Measurements from ENCODE around the gene GIMAP1.
"Not testable (repeated sequence)": the region's sequence is repeated elsewhere in the genome, so short reads cannot be mapped to it uniquely, and the experiment has no call there.

GIMAP1 gene

DNA sequence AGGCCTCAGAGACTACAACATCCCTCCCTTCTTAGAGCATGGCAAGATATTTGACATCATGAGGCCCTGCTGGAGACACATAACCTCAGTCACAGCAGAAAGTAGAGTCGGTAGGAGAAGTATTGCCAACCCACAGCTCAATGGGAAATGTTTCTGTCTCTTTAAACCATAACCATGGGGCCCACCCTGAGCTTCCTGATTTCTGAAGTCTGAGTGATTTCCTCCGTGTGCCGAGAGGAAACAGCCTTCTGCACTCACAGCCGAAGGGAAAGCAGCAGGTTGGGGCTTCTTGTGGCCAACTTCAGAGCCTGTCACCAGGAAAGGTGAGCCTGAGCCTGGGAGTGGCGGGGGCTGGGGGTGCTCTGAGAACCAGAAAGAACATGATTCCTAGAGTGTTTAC lies at the start of gene GIMAP1:
TSS of gene GIMAP1 (plus strand) at position 246 of the 400 bp plus-strand sequence. CDS start 2,435 bp downstream, outside the sequence.
- H3K27ac ChIP-seq (ENCODE audit: low read depth in 2 of 2, low read length in 2 of 2), result peak within 1 kb of the TSS; percentile 24 to 54
- H3K27me3 ChIP-seq (ENCODE audit: control insufficient read depth in 2 of 2, insufficient read depth in 2 of 2, low read length in 2 of 2), result no peaks in the 10 kb centered on the region
- peak within 1 kb of the TSS; percentile 34 to 60 for H3K9ac ChIP-seq (ENCODE audit: low read depth in 1 of 2, low read length in 2 of 2)
- no peaks in the 10 kb centered on the region for H3K36me3 ChIP-seq (ENCODE audit: control insufficient read depth in 2 of 2, insufficient read depth in 2 of 2, low read length in 2 of 2)
- peak within 1 kb of the TSS; percentile 65 to 70 for H3K4me3 ChIP-seq (ENCODE audit: low read length in 2 of 2)
- H3K4me1 ChIP-seq (ENCODE audit: control insufficient read depth in 2 of 2, insufficient read depth in 2 of 2, low read length in 2 of 2), result peaks cover 0 to 5% of the 10 kb centered on the region in 2 donors
- no peaks in the 10 kb centered on the region for H3K9me3 ChIP-seq (ENCODE audit: control insufficient read depth in 2 of 2, low read length in 2 of 2)

DNA sequence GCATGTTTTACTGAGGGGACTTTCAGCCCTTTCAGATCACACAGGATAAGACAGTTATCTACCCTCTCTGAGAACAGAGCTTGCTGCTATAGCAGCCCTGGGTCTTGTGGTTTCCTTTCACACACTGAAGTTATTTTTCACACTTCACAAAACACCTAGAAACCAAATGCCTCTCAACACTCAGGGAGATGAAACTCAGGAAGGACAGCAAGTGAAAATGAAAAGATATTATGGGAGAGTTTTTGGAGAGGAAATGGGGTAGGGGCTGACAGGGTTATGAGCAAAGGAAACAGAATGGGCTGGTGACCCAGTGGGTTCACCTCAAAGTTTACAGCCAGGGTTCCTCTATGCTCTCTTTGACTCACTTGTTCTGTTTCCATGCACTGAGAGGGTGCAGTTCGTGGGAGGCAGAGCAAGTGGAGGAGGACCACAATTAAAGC lies 47.9 kb upstream of the GIMAP1 start:
- Histone ChIP-seq H3K27me3 (ENCODE audit: control insufficient read depth in 2 of 2, insufficient read depth in 2 of 2, low read length in 2 of 2) (no peaks in the 10 kb centered on the region), H3K27ac (ENCODE audit: low read depth in 2 of 2, low read length in 2 of 2) (peak overlapping the region in 1 of 2 donors; percentile 48), H3K9me3 (ENCODE audit: control insufficient read depth in 2 of 2, low read length in 2 of 2) (no peaks in the 10 kb centered on the region), H3K9ac (ENCODE audit: low read depth in 1 of 2, low read length in 2 of 2) (no peak overlapping the region), H3K36me3 (ENCODE audit: control insufficient read depth in 2 of 2, insufficient read depth in 2 of 2, low read length in 2 of 2) (no peaks in the 10 kb centered on the region), H3K4me3 (ENCODE audit: low read length in 2 of 2) (no peak overlapping the region), H3K4me1 (ENCODE audit: control insufficient read depth in 2 of 2, insufficient read depth in 2 of 2, low read length in 2 of 2) (peaks cover 0 to 8% of the 10 kb centered on the region in 2 donors)

DNA sequence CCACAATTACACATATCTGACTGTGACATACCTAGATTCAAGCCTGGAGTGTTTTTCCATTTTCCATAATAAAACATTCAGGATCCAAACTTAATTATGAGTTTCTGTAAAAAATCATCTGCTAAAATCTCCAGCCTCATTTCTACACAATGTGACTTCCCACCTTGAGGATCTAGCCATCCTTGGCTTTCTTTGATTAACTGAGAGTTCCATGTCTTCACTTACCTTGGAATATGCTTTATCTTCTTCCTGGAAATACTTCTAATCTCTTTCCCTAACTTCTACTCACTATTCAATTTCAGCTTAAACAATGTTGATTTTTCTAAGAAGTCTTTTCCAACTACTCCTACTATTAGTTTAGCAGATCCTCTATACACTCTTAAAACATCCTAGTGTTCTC lies 47.4 kb upstream of the GIMAP1 start:
- no peak overlapping the region for H3K9ac ChIP-seq (ENCODE audit: low read depth in 1 of 2, low read length in 2 of 2)
- no peaks in the 10 kb centered on the region for H3K27me3 ChIP-seq (ENCODE audit: control insufficient read depth in 2 of 2, insufficient read depth in 2 of 2, low read length in 2 of 2)
- H3K4me1 ChIP-seq (ENCODE audit: control insufficient read depth in 2 of 2, insufficient read depth in 2 of 2, low read length in 2 of 2), result peaks cover 0 to 8% of the 10 kb centered on the region in 2 donors
- H3K4me3 ChIP-seq (ENCODE audit: low read length in 2 of 2), result no peak overlapping the region
- H3K27ac ChIP-seq (ENCODE audit: low read depth in 2 of 2, low read length in 2 of 2), result peak overlapping the region in 1 of 2 donors; percentile 48
- H3K36me3 ChIP-seq (ENCODE audit: control insufficient read depth in 2 of 2, insufficient read depth in 2 of 2, low read length in 2 of 2), result no peaks in the 10 kb centered on the region
- no peaks in the 10 kb centered on the region for H3K9me3 ChIP-seq (ENCODE audit: control insufficient read depth in 2 of 2, low read length in 2 of 2)

DNA sequence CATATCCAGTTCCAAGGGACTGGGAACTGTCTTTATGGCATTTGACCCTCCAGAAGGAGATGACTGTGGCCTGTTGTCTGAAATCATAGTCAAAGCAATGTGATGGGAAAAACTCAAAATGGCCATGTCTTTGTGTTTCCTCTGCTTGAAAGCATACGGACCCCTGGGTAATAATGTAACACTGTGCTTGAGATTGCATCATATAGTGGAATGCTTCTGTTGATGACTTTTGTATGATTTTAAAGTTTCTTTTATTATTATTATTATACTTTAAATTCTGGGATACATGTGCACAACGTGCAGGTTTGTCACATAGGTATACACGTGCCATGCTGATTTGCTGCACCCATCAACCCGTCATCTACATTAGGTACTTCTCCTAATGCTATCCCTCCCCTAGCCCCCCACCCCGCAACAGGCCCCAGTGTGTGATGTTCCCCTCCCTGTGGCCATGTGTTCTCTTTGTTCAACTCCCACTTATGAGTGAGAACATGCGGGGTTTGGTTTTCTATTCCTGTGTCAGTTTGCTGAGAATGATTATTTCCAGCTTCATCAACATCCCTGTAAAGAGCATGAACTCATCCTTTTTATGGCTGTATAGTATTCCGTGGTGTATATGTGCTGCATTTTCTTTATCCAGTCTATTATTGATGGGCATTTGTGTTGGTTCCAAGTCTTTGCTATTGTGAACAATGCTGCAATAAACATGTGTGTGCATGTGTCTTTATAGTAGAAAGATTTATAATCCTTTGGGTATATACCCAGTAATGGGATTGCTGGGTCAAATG lies 44.4 kb upstream of the GIMAP1 start:
- not testable (repeated sequence) for H3K36me3 ChIP-seq (ENCODE audit: control insufficient read depth in 2 of 2, insufficient read depth in 2 of 2, low read length in 2 of 2); H3K9ac ChIP-seq (ENCODE audit: low read depth in 1 of 2, low read length in 2 of 2); H3K4me3 ChIP-seq (ENCODE audit: low read length in 2 of 2); H3K9me3 ChIP-seq (ENCODE audit: control insufficient read depth in 2 of 2, low read length in 2 of 2); H3K4me1 ChIP-seq (ENCODE audit: control insufficient read depth in 2 of 2, insufficient read depth in 2 of 2, low read length in 2 of 2); H3K27me3 ChIP-seq (ENCODE audit: control insufficient read depth in 2 of 2, insufficient read depth in 2 of 2, low read length in 2 of 2); H3K27ac ChIP-seq (ENCODE audit: low read depth in 2 of 2, low read length in 2 of 2)

DNA sequence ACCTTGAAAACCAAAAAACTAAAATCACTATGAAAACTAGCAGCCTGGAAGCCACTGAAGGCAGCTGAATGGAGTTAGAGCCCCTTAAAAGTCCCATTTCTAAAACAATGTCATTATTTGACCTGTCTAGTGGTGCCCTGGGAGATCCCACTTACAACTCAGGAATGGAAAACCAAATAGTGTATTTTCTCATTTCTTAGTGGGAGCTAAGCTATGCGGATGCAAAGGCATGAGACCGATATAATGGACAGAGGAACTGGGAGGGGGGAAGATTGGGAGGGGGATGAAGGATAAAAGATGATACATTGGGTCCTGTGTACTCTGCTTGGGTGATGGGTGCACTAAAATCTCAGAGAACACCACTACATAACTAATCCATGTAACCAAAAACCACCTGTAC lies 40.7 kb upstream of the GIMAP1 start:
- H3K9ac ChIP-seq (ENCODE audit: low read depth in 1 of 2, low read length in 2 of 2), result no peak overlapping the region
- H3K27me3 ChIP-seq (ENCODE audit: control insufficient read depth in 2 of 2, insufficient read depth in 2 of 2, low read length in 2 of 2), result no peaks in the 10 kb centered on the region
- H3K27ac ChIP-seq (ENCODE audit: low read depth in 2 of 2, low read length in 2 of 2), result peak overlapping the region; percentile 13 to 52
- H3K4me3 ChIP-seq (ENCODE audit: low read length in 2 of 2), result no peak overlapping the region
- no peaks in the 10 kb centered on the region for H3K4me1 ChIP-seq (ENCODE audit: control insufficient read depth in 2 of 2, insufficient read depth in 2 of 2, low read length in 2 of 2)
- H3K9me3 ChIP-seq (ENCODE audit: control insufficient read depth in 2 of 2, low read length in 2 of 2), result no peaks in the 10 kb centered on the region
- H3K36me3 ChIP-seq (ENCODE audit: control insufficient read depth in 2 of 2, insufficient read depth in 2 of 2, low read length in 2 of 2), result no peaks in the 10 kb centered on the region

DNA sequence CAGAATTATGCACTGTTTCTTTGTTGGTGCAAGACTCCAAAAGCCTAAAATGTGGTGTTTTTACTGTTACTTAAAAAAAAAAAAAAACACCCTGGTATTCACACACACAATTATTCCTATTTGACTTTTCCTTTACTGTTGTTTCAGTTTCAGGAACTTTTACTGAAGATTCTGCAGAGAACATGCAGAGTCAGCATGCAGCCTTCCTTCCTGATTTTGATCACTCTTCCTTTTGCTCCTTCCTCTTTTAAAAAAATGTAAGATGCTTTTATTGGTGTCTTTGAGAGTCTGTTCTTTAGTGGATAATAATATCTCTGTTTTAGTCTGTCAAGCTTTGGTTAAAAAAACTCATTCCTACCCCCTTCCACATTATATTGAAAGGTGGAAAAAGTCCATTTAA lies 40.1 kb upstream of the GIMAP1 start:
- not testable (repeated sequence) for H3K9ac ChIP-seq (ENCODE audit: low read depth in 1 of 2, low read length in 2 of 2); H3K27ac ChIP-seq (ENCODE audit: low read depth in 2 of 2, low read length in 2 of 2); H3K4me1 ChIP-seq (ENCODE audit: control insufficient read depth in 2 of 2, insufficient read depth in 2 of 2, low read length in 2 of 2); H3K36me3 ChIP-seq (ENCODE audit: control insufficient read depth in 2 of 2, insufficient read depth in 2 of 2, low read length in 2 of 2); H3K9me3 ChIP-seq (ENCODE audit: control insufficient read depth in 2 of 2, low read length in 2 of 2); H3K4me3 ChIP-seq (ENCODE audit: low read length in 2 of 2); H3K27me3 ChIP-seq (ENCODE audit: control insufficient read depth in 2 of 2, insufficient read depth in 2 of 2, low read length in 2 of 2)

DNA sequence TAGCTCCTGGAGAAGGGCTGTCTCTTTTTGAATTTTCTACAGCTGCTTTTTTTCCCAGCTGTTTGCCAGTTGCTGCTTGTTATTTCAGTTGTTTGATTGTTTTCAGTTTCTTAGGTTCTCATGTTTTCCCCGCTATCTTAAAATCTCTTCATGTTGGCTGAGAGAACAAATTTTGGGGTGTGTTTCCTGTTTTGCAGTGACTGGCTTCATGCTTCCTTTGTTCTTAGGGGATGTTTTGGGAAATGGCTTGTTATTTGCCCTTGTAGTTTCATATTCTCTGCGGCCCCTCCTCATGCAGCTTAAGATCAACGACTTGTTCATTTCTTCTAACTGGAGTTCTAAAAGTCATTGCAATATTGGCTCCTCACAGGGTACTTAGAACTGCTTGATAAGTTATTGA lies 39.6 kb upstream of the GIMAP1 start:
- not testable (repeated sequence) for H3K36me3 ChIP-seq (ENCODE audit: control insufficient read depth in 2 of 2, insufficient read depth in 2 of 2, low read length in 2 of 2); H3K27me3 ChIP-seq (ENCODE audit: control insufficient read depth in 2 of 2, insufficient read depth in 2 of 2, low read length in 2 of 2); H3K9me3 ChIP-seq (ENCODE audit: control insufficient read depth in 2 of 2, low read length in 2 of 2); H3K4me1 ChIP-seq (ENCODE audit: control insufficient read depth in 2 of 2, insufficient read depth in 2 of 2, low read length in 2 of 2); H3K9ac ChIP-seq (ENCODE audit: low read depth in 1 of 2, low read length in 2 of 2); H3K27ac ChIP-seq (ENCODE audit: low read depth in 2 of 2, low read length in 2 of 2); H3K4me3 ChIP-seq (ENCODE audit: low read length in 2 of 2)

DNA sequence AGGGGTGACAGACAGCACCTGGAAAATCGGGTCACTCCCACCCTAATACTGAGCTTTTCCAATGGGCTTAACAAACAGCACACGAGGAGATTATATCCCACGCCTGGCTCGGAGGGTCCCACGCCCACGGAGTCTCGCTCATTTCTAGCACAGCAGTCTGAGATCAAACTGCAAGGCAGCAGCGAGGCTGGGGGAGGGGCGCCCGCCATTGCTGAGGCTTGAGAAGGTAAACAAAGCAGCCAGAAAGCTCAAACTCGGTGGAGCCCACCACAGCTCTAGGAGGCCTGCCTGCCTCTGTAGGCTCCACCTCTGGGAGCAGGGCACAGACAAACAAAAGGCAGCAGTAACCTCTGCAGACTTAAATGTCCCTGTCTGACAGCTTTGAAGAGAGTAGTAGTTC lies 37.8 kb upstream of the GIMAP1 start:
- H3K36me3 ChIP-seq (ENCODE audit: control insufficient read depth in 2 of 2, insufficient read depth in 2 of 2, low read length in 2 of 2); H3K4me1 ChIP-seq (ENCODE audit: control insufficient read depth in 2 of 2, insufficient read depth in 2 of 2, low read length in 2 of 2); H3K27me3 ChIP-seq (ENCODE audit: control insufficient read depth in 2 of 2, insufficient read depth in 2 of 2, low read length in 2 of 2); H3K4me3 ChIP-seq (ENCODE audit: low read length in 2 of 2); H3K9me3 ChIP-seq (ENCODE audit: control insufficient read depth in 2 of 2, low read length in 2 of 2); H3K27ac ChIP-seq (ENCODE audit: low read depth in 2 of 2, low read length in 2 of 2); H3K9ac ChIP-seq (ENCODE audit: low read depth in 1 of 2, low read length in 2 of 2): not testable (repeated sequence)

DNA sequence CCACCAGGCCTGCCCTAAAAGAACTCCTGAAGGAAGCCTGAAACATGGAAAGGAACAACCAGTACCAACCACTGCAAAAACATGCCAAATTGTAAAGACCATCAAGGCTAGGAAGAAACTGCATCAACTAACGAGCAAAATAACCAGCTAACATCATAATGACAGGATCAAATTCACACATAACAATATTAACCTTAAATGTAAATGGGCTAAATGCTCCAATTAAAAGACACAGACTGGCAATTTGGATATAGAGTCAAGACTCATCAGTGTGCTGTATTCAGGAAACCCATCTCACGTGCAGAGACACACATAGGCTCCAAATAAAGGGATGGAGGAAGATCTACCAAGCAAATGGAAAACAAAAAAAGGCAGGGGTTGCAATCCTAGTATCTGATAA lies 36.0 kb upstream of the GIMAP1 start:
- H3K9ac ChIP-seq (ENCODE audit: low read depth in 1 of 2, low read length in 2 of 2); H3K27me3 ChIP-seq (ENCODE audit: control insufficient read depth in 2 of 2, insufficient read depth in 2 of 2, low read length in 2 of 2); H3K4me1 ChIP-seq (ENCODE audit: control insufficient read depth in 2 of 2, insufficient read depth in 2 of 2, low read length in 2 of 2); H3K4me3 ChIP-seq (ENCODE audit: low read length in 2 of 2); H3K36me3 ChIP-seq (ENCODE audit: control insufficient read depth in 2 of 2, insufficient read depth in 2 of 2, low read length in 2 of 2); H3K9me3 ChIP-seq (ENCODE audit: control insufficient read depth in 2 of 2, low read length in 2 of 2); H3K27ac ChIP-seq (ENCODE audit: low read depth in 2 of 2, low read length in 2 of 2): not testable (repeated sequence)

DNA sequence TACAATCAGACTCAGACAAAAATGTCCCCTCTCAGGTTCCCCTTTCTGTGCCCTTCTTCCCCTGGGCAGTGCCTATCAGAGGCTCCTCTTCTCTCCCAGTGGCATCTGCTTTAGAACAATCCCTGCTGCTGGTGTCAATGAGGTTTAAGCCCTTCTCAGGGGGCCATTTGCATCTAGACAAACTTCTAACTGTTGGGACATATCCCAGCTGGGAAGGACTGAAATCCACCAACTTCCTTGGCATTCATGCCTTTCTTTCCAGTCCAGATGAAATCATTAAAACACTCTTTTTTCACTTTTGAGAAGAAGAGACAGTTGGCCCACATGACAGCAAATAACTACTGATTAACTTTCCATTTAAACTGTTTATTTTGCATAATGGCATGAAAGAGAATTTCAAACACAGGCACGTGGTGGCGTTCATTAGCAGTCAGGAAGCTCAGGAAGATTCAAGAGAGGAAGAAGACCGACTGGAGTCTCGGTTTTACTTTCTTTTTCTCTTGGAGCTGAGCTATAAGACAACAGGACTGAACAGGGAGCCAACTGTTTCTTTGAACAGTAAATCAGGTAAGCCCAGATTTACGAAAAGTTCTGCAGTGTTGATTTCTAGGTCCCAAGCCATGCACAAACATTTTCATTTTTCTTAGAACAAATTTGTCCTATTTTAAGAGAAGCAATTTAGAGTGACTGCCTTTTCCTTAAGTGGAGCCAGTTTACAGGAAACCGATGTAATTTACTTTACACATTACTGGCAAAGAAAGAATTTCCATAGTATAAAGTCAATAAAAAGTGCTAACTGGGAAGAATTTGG lies 31.0 kb upstream of the GIMAP1 start, which contains the start of gene GIMAP2:
TSS of gene GIMAP2 (plus strand) at position 488 of the 811 bp plus-strand sequence. CDS start 1,354 bp downstream, outside the sequence.
- H3K27ac ChIP-seq (ENCODE audit: low read depth in 2 of 2, low read length in 2 of 2), result peak within 1 kb of the TSS; percentile 72 to 76
- H3K36me3 ChIP-seq (ENCODE audit: control insufficient read depth in 2 of 2, insufficient read depth in 2 of 2, low read length in 2 of 2), result peaks cover 4 to 7% of the 10 kb centered on the region in 2 donors
- H3K9ac ChIP-seq (ENCODE audit: low read depth in 1 of 2, low read length in 2 of 2), result peak within 1 kb of the TSS; percentile 75 to 76
- peak within 1 kb of the TSS; percentile 76 to 86 for H3K4me3 ChIP-seq (ENCODE audit: low read length in 2 of 2)
- no peaks in the 10 kb centered on the region for H3K9me3 ChIP-seq (ENCODE audit: control insufficient read depth in 2 of 2, low read length in 2 of 2)
- no peaks in the 10 kb centered on the region for H3K27me3 ChIP-seq (ENCODE audit: control insufficient read depth in 2 of 2, insufficient read depth in 2 of 2, low read length in 2 of 2)
- H3K4me1 ChIP-seq (ENCODE audit: control insufficient read depth in 2 of 2, insufficient read depth in 2 of 2, low read length in 2 of 2), result peaks cover 3 to 4% of the 10 kb centered on the region in 2 donors

Data from mucosa of rectum (tissue), 2 donors.